ENCODE measurements around the gene CDKN2C.

CDKN2C gene

GRCh38 chr1:51009381-51009780, 39.3 kb downstream of the CDKN2C start:
- H3K79me1 ChIP-seq (ENCODE audit: low read depth, low read length) = no peaks in the 10 kb centered on the region
- H3K9ac ChIP-seq (ENCODE audit: low read depth, low read length, poor library complexity) = no peak overlapping the region
- no peak overlapping the region for H3K23ac ChIP-seq (ENCODE audit: low read depth, low read length, poor library complexity)
- no peak overlapping the region for H2BK5ac ChIP-seq (ENCODE audit: low read length)
- no peak overlapping the region for H2AK5ac ChIP-seq (ENCODE audit: low read depth, low read length)
- H4K91ac ChIP-seq (ENCODE audit: low read depth, low read length, poor library complexity) = no peak overlapping the region
- no peak overlapping the region for H3K27ac ChIP-seq (replicated peaks; ENCODE audit: low read length)
- H3K27me3 ChIP-seq (ENCODE audit: control insufficient read depth in 3 of 3, insufficient read depth in 3 of 3, low read depth in 1 of 3, low read length in 3 of 3) = no peaks in the 10 kb centered on the region
- H3K9me3 ChIP-seq (replicated peaks in 1 of 2; ENCODE audit: control insufficient read depth in 2 of 2, insufficient read depth in 1 of 2, low read depth in 1 of 2, low read length in 2 of 2) = no peaks in the 10 kb centered on the region
- no peak overlapping the region for H4K8ac ChIP-seq (ENCODE audit: low read depth, low read length)
- H3K4ac ChIP-seq (ENCODE audit: low read length) = no peak overlapping the region
- no peak for DNase-seq (ENCODE audit: low spot score)
- H3K36me3 ChIP-seq (replicated peaks in 1 of 2; ENCODE audit: control insufficient read depth in 2 of 2, insufficient read depth in 2 of 2, low read length in 2 of 2) = no peaks in the 10 kb centered on the region
- no peak overlapping the region for H3K4me2 ChIP-seq (ENCODE audit: insufficient read depth, low read length, poor library complexity, severe bottlenecking)
- no peak overlapping the region for H2BK120ac ChIP-seq (ENCODE audit: low read depth, low read length)
- no peaks in the 10 kb centered on the region for H3K4me1 ChIP-seq (ENCODE audit: control insufficient read depth in 2 of 2, insufficient read depth in 1 of 2, low read depth in 1 of 2, low read length in 2 of 2)
- H2BK15ac ChIP-seq (ENCODE audit: low read length) = no peak overlapping the region
- H3K14ac ChIP-seq (ENCODE audit: low read length) = no peak overlapping the region
- H3K18ac ChIP-seq (ENCODE audit: low read length) = no peak overlapping the region
- no CpG with 5 or more reads among the region's 3 CpGs for WGBS, 2 donors (ENCODE audit: extremely low coverage in 2 of 2, insufficient read length in 2 of 2, insufficient replicate concordance in 1 of 2)
- no peak overlapping the region for H2AFZ ChIP-seq (ENCODE audit: low read length)
- no peak overlapping the region for H2BK12ac ChIP-seq (ENCODE audit: low read length)
- H3K4me3 ChIP-seq (ENCODE audit: low read length in 2 of 2) = no peak overlapping the region

- Histone ChIP-seq H3K4me2 (ENCODE audit: insufficient read depth, low read length, poor library complexity, severe bottlenecking) (no peak overlapping the region), H3K4me1 (ENCODE audit: control insufficient read depth in 2 of 2, insufficient read depth in 1 of 2, low read depth in 1 of 2, low read length in 2 of 2) (no peaks in the 10 kb centered on the region), H4K8ac (ENCODE audit: low read depth, low read length) (no peak overlapping the region), H2BK120ac (ENCODE audit: low read depth, low read length) (no peak overlapping the region), H3K27ac (replicated peaks; ENCODE audit: low read length) (no peak overlapping the region), H3K23ac (ENCODE audit: low read depth, low read length, poor library complexity) (no peak overlapping the region), H3K14ac (ENCODE audit: low read length) (no peak overlapping the region), H3K79me1 (ENCODE audit: low read depth, low read length) (no peaks in the 10 kb centered on the region), H3K27me3 (ENCODE audit: control insufficient read depth in 3 of 3, insufficient read depth in 3 of 3, low read depth in 1 of 3, low read length in 3 of 3) (no peaks in the 10 kb centered on the region), H2BK12ac (ENCODE audit: low read length) (no peak overlapping the region), H2AK5ac (ENCODE audit: low read depth, low read length) (no peak overlapping the region), H2AFZ (ENCODE audit: low read length) (no peak overlapping the region), H3K36me3 (replicated peaks in 1 of 2; ENCODE audit: control insufficient read depth in 2 of 2, insufficient read depth in 2 of 2, low read length in 2 of 2) (no peaks in the 10 kb centered on the region), H3K4ac (ENCODE audit: low read length) (no peak overlapping the region), H3K9me3 (replicated peaks in 1 of 2; ENCODE audit: control insufficient read depth in 2 of 2, insufficient read depth in 1 of 2, low read depth in 1 of 2, low read length in 2 of 2) (no peaks in the 10 kb centered on the region), H2BK15ac (ENCODE audit: low read length) (no peak overlapping the region), H3K9ac (ENCODE audit: low read depth, low read length, poor library complexity) (no peak overlapping the region), H3K18ac (ENCODE audit: low read length) (no peak overlapping the region), H3K4me3 (ENCODE audit: low read length in 2 of 2) (no peak overlapping the region), H2BK5ac (ENCODE audit: low read length) (no peak overlapping the region), H4K91ac (ENCODE audit: low read depth, low read length, poor library complexity) (no peak overlapping the region)
- DNase-seq (ENCODE audit: low spot score) = no peak
- WGBS, 2 donors (ENCODE audit: extremely low coverage in 2 of 2, insufficient read length in 2 of 2, insufficient replicate concordance in 1 of 2) = no CpG with 5 or more reads among the region's 1 CpG
Observed at GRCh38 chr1:51014878-51015277, 44.8 kb downstream of the CDKN2C start.

GRCh38 chr1:51019811-51020210, 49.8 kb downstream of the CDKN2C start:
- Histone ChIP-seq H2AK5ac (ENCODE audit: low read depth, low read length) (no peak overlapping the region), H2BK5ac (ENCODE audit: low read length) (no peak overlapping the region), H2AFZ (ENCODE audit: low read length) (no peak overlapping the region), H3K27me3 (ENCODE audit: control insufficient read depth in 3 of 3, insufficient read depth in 3 of 3, low read depth in 1 of 3, low read length in 3 of 3) (no peaks in the 10 kb centered on the region), H3K4me3 (ENCODE audit: low read length in 2 of 2) (no peak overlapping the region), H3K4me1 (ENCODE audit: control insufficient read depth in 2 of 2, insufficient read depth in 1 of 2, low read depth in 1 of 2, low read length in 2 of 2) (no peaks in the 10 kb centered on the region), H3K79me1 (ENCODE audit: low read depth, low read length) (no peaks in the 10 kb centered on the region), H3K4me2 (ENCODE audit: insufficient read depth, low read length, poor library complexity, severe bottlenecking) (no peak overlapping the region), H3K18ac (ENCODE audit: low read length) (no peak overlapping the region), H4K91ac (ENCODE audit: low read depth, low read length, poor library complexity) (no peak overlapping the region), H3K9me3 (replicated peaks in 1 of 2; ENCODE audit: control insufficient read depth in 2 of 2, insufficient read depth in 1 of 2, low read depth in 1 of 2, low read length in 2 of 2) (no peaks in the 10 kb centered on the region), H3K4ac (ENCODE audit: low read length) (no peak overlapping the region), H2BK12ac (ENCODE audit: low read length) (no peak overlapping the region), H4K8ac (ENCODE audit: low read depth, low read length) (no peak overlapping the region), H3K14ac (ENCODE audit: low read length) (no peak overlapping the region), H2BK15ac (ENCODE audit: low read length) (no peak overlapping the region), H3K9ac (ENCODE audit: low read depth, low read length, poor library complexity) (no peak overlapping the region), H3K36me3 (replicated peaks in 1 of 2; ENCODE audit: control insufficient read depth in 2 of 2, insufficient read depth in 2 of 2, low read length in 2 of 2) (no peaks in the 10 kb centered on the region), H3K23ac (ENCODE audit: low read depth, low read length, poor library complexity) (no peak overlapping the region), H2BK120ac (ENCODE audit: low read depth, low read length) (no peak overlapping the region), H3K27ac (replicated peaks; ENCODE audit: low read length) (no peak overlapping the region)
- no peak for DNase-seq (ENCODE audit: low spot score)

Data from neuronal stem cell (in vitro differentiated cells).